HepG2 (cell line): Measurements from ENCODE around the gene FAM200B. TPM values are rescaled to one million over a fixed set of nuclear protein-coding genes. Genes with fewer than 3 reads are reported as not detected.

Experiments
- ATAC-seq: fragments of 200-7000 bp; cut with Tn5 transposase; 3 replicates; pipeline ENCODE4 v1.9.1; 2020; ENCODE audit warnings: mild to moderate bottlenecking, moderate library complexity
- BruUV-seq: library from RNA; stranded (reverse); fragments of 400-500 nt; replicated peaks from 2 replicates; lab custom pipeline; 2021; lab: Mats Ljungman, UMichigan
- CTCF ChIA-PET: fragments of 300-600 bp; formaldehyde crosslinking; extraction: SDS; loops from one replicate; lab custom pipeline; 2021; ENCODE audit warnings: low total read pairs, inconsistent platforms, low intra/inter-chr PET ratio; lab: Yijun Ruan, JAX
- POLR2A ChIA-PET: fragments of 350-600 bp; sonication (Branson Sonifier 250); formaldehyde crosslinking; loops from one replicate; lab custom pipeline; 2020; ENCODE audit warnings: antibody characterized with exemption, inconsistent platforms; lab: Yijun Ruan, JAX
- DNase-seq: peaks from one replicate; pipeline ENCODE4 v3.0.0-alpha.2; 2015; ENCODE audit warnings: low spot score
- FAIRE-seq: peaks from 3 replicates; lab custom pipeline; 2011; peaks lifted over from hg19 to GRCh38; lab: Jason Lieb, UNC
- H2AFZ ChIP-seq: one replicate; pipeline ENCODE4 v1.6.1; 2011; ENCODE audit warnings: low read length, inconsistent platforms
- H3K27ac ChIP-seq: fragments of 300-600 bp; 3 replicates; pipeline ENCODE4 v1.8.0; 2011; ENCODE audit warnings: mixed run types, mild to moderate bottlenecking, mixed read lengths, low read length, inconsistent platforms; ENCODE audit not compliant: insufficient read depth; ENCODE audit errors: extremely low read length
- H3K27me3 ChIP-seq, 2 experiments: fragments of 200-600 bp in 1 of 2; 2 replicates in 1 of 2; 3 replicates in 1 of 2; pipeline versions ENCODE4 v1.6.0 to v1.8.0; 2011; ENCODE audit warnings: low read length in 2 of 2, mild to moderate bottlenecking in 2 of 2, moderate library complexity in 2 of 2, inconsistent platforms in 1 of 2; ENCODE audit not compliant: insufficient read depth in 2 of 2, control insufficient read depth in 1 of 2
- H3K36me3 ChIP-seq, 2 experiments: fragments of 200-600 bp in 1 of 2; replicated peaks in 1 of 2; 2 replicates in 1 of 2; 3 replicates in 1 of 2; pipeline versions ENCODE4 v1.5.1 to v1.8.0; 2011; ENCODE audit warnings: low read length in 2 of 2, inconsistent platforms in 1 of 2; ENCODE audit not compliant: insufficient read depth in 2 of 2, control insufficient read depth in 1 of 2
- H3K4me1 ChIP-seq: 2 replicates; pipeline ENCODE4 v1.5.1; 2012; ENCODE audit warnings: low read length, inconsistent platforms; ENCODE audit not compliant: insufficient read depth
- H3K4me2 ChIP-seq: 2 replicates; pipeline ENCODE4 v1.6.0; 2011; ENCODE audit warnings: low read depth, low read length, inconsistent platforms
- H3K4me3 ChIP-seq, 3 experiments: fragments of 200-600 bp in 1 of 3; sonication (generic), shearing (Covaris generic) in 1 of 3; replicated peaks in 1 of 3; 2 replicates each; pipeline ENCODE4 v1.5.1; 2011 to 2016; ENCODE audit warnings: low read length in 3 of 3, inconsistent platforms in 2 of 3, low read depth in 2 of 3, mild to moderate bottlenecking in 2 of 3, control low read depth in 1 of 3, mixed read lengths in 1 of 3; ENCODE audit not compliant: insufficient read depth in 1 of 3
- H3K79me2 ChIP-seq: one replicate; pipeline ENCODE4 v1.6.1; 2011; ENCODE audit warnings: low read length, inconsistent platforms; ENCODE audit not compliant: insufficient read depth
- H3K9ac ChIP-seq: 2 replicates; pipeline ENCODE4 v1.6.0; 2011; ENCODE audit warnings: mild to moderate bottlenecking, low read depth, low read length, inconsistent platforms; ENCODE audit not compliant: insufficient read depth
- H3K9me3 ChIP-seq: 2 replicates; pipeline ENCODE4 v1.5.1; 2012; ENCODE audit warnings: mild to moderate bottlenecking, low read length
- H4K20me1 ChIP-seq: 2 replicates; pipeline ENCODE4 v1.6.0; 2011; ENCODE audit warnings: inconsistent platforms, mild to moderate bottlenecking, low read length, moderate library complexity; ENCODE audit not compliant: insufficient read depth
- AHR ChIP-seq: IDR thresholded peaks from 2 replicates; pipeline ENCODE4 v1.6.1; 2018; ENCODE audit warnings: missing genetic modification reagents, missing compliant biosample characterization
- CENPT ChIP-seq: sonication (generic); formaldehyde crosslinking; IDR thresholded peaks from 2 replicates; pipeline ENCODE4 v1.8.0; 2022; ENCODE audit warnings: low read depth, mild to moderate bottlenecking, moderate library complexity, missing genetic modification reagents
- ETV6 ChIP-seq: sonication (generic); formaldehyde crosslinking; conservative IDR thresholded peaks from 2 replicates; pipeline ENCODE4 v1.4.0; 2020; ENCODE audit warnings: missing genetic modification reagents
- GABPB1 ChIP-seq: IDR thresholded peaks from 2 replicates; pipeline ENCODE4 v1.6.1; 2016; ENCODE audit warnings: mild to moderate bottlenecking, missing genetic modification reagents, moderate library complexity, missing compliant biosample characterization
- HES4 ChIP-seq: sonication (generic); formaldehyde crosslinking; IDR thresholded peaks from 2 replicates; pipeline ENCODE4 v1.9.0; 2021; ENCODE audit warnings: mild to moderate bottlenecking, missing genetic modification reagents, borderline replicate concordance
- KLF16 ChIP-seq, 2 experiments: sonication (generic) in 1 of 2; formaldehyde crosslinking in 1 of 2; IDR thresholded peaks; 2 replicates each; pipeline versions ENCODE4 v1.6.1 to v1.8.0; 2016 to 2023; ENCODE audit warnings: missing genetic modification reagents in 2 of 2, missing compliant biosample characterization in 1 of 2
- KMT2A ChIP-seq: sonication (generic); formaldehyde crosslinking; IDR thresholded peaks from 2 replicates; pipeline ENCODE4 v1.4.0; 2020; ENCODE audit warnings: missing genetic modification reagents
- MAZ ChIP-seq, 2 experiments: sonication (generic) in 1 of 2; formaldehyde crosslinking in 1 of 2; IDR thresholded peaks; 2 replicates each; pipeline versions ENCODE4 v1.5.0 to v1.6.1; 2012 to 2020; ENCODE audit warnings: low read depth in 2 of 2, mild to moderate bottlenecking in 2 of 2, borderline replicate concordance in 1 of 2, improper control_type of control experiment in 1 of 2, low read length in 1 of 2, missing genetic modification reagents in 1 of 2, moderate library complexity in 1 of 2
- PAWR ChIP-seq: sonication (generic); formaldehyde crosslinking; IDR thresholded peaks from 2 replicates; pipeline ENCODE4 v1.4.0; 2020; ENCODE audit warnings: missing genetic modification reagents, mild to moderate bottlenecking, borderline replicate concordance
- PITX1 ChIP-seq: sonication (generic); formaldehyde crosslinking; IDR thresholded peaks from 2 replicates; pipeline ENCODE4 v1.5.1; 2020; ENCODE audit warnings: mild to moderate bottlenecking, missing genetic modification reagents
- SIX1 ChIP-seq: sonication (generic); formaldehyde crosslinking; IDR thresholded peaks from 2 replicates; pipeline ENCODE4 v1.4.0; 2020; ENCODE audit warnings: missing genetic modification reagents, borderline replicate concordance
- SMYD3 ChIP-seq: sonication (generic); formaldehyde crosslinking; IDR thresholded peaks from 2 replicates; pipeline ENCODE4 v1.8.1; 2023; ENCODE audit warnings: mild to moderate bottlenecking, missing genetic modification reagents
- YY1 ChIP-seq: IDR thresholded peaks from 2 replicates; pipeline ENCODE4 v1.6.1; 2011; ENCODE audit warnings: low read length, low read depth, moderate library complexity, mild to moderate bottlenecking; ENCODE audit not compliant: insufficient read depth, insufficient replicate concordance
- ZNF343 ChIP-seq: sonication (generic); formaldehyde crosslinking; IDR thresholded peaks from 2 replicates; pipeline ENCODE4 v1.4.0; 2020; ENCODE audit warnings: mild to moderate bottlenecking, missing genetic modification reagents
- ZNF761 ChIP-seq: sonication (generic); formaldehyde crosslinking; conservative IDR thresholded peaks from 2 replicates; pipeline ENCODE4 v1.4.0; 2020; ENCODE audit warnings: mild to moderate bottlenecking, missing genetic modification reagents
- ZSCAN25 ChIP-seq: sonication (generic); formaldehyde crosslinking; IDR thresholded peaks from 2 replicates; pipeline ENCODE4 v1.8.0; 2022; ENCODE audit warnings: mild to moderate bottlenecking, missing genetic modification reagents
- WGBS: methylation state at CpG from one replicate; pipeline ENCODE4 v1.1.6; 2017; ENCODE audit warnings: low lambda C conversion rate; 5-methylcytosine and 5-hydroxymethylcytosine counted together
- in situ Hi-C: cut with HindIII; loops from 2 replicates; pipeline ENCODE4 v1.10.0; 2017; ENCODE audit warnings: low pct_unique_long_range_greater_than_20kb; ENCODE audit not compliant: extremely low pct_ligation_motif_present
- intact Hi-C: fragments of 100-400 bp; cut with micrococcal nuclease; formaldehyde crosslinking; loops from one replicate; pipeline ENCODE4 v1.10.0; 2022; ENCODE audit not compliant: unreplicated experiment
- polyA plus RNA-seq, 8 experiments: library from polyadenylated mRNA; depleted of rRNA in 3 of 8; stranded (reverse) in 7 of 8; unstranded in 1 of 8; fragments of >200 nt; fragmentation: Illumina TruSeq in 4 of 8; extraction: Trizol in 4 of 8; gene quantifications; 2 replicates each; pipeline versions ENCODE4 v1.2.1 to v1.2.3, GENCODE V29; 2011 to 2016; ENCODE audit warnings: low read depth in 4 of 8, missing spikeins in 1 of 8, mixed read lengths in 1 of 8; ENCODE audit not compliant: insufficient read depth in 1 of 8
- total RNA-seq, 5 experiments: library from RNA; depleted of rRNA; stranded (reverse); fragments of >200 nt; fragmentation: Illumina TruSeq; extraction: Trizol; gene quantifications; 2 replicates each; pipeline ENCODE4 v1.2.3, GENCODE V29; 2016; ENCODE audit warnings: low read depth in 1 of 5
- TF ChIP-seq, protein P1 (sequence below): sonication (generic); formaldehyde crosslinking; IDR thresholded peaks from 2 replicates; pipeline ENCODE4 v1.4.0; 2020; ENCODE audit warnings: missing genetic modification reagents
- TF ChIP-seq, protein P2 (sequence below): IDR thresholded peaks from 2 replicates; pipeline ENCODE4 v1.4.0; 2020; ENCODE audit warnings: mild to moderate bottlenecking, missing genetic modification reagents
- TF ChIP-seq, protein P3 (sequence below): sonication (generic); formaldehyde crosslinking; IDR thresholded peaks from 2 replicates; pipeline ENCODE4 v1.5.1; 2020; ENCODE audit warnings: mild to moderate bottlenecking, missing genetic modification reagents, moderate library complexity

FAM200B gene
- total and polyA plus RNA-seq, 2 of the 13 experiments (the other 11 are each of a cell fraction or from before 2014, with no cell fraction given) = 25.6 to 41.8 TPM

DNA sequence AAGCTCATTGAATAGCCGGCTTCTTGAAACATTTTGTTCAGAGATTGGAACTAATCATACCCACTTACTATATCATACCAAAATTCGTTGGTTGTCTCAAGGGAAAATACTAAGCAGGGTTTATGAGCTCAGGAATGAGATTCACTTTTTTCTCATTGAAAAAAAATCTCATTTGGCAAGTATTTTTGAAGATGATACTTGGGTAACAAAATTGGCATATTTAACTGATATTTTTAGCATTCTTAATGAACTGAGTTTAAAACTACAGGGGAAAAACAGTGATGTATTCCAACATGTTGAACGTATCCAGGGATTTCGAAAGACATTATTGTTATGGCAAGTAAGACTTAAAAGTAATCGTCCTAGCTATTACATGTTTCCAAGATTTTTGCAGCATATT, 6.4 kb downstream of the FAM200B start:
- TF ChIP-seq GABPB1 = no peak
- TF ChIP-seq AHR (CRISPR knock-in tag) = no peak
- TF ChIP-seq SMYD3 (CRISPR knock-in tag) = no peak
- TF ChIP-seq, protein P1, sequence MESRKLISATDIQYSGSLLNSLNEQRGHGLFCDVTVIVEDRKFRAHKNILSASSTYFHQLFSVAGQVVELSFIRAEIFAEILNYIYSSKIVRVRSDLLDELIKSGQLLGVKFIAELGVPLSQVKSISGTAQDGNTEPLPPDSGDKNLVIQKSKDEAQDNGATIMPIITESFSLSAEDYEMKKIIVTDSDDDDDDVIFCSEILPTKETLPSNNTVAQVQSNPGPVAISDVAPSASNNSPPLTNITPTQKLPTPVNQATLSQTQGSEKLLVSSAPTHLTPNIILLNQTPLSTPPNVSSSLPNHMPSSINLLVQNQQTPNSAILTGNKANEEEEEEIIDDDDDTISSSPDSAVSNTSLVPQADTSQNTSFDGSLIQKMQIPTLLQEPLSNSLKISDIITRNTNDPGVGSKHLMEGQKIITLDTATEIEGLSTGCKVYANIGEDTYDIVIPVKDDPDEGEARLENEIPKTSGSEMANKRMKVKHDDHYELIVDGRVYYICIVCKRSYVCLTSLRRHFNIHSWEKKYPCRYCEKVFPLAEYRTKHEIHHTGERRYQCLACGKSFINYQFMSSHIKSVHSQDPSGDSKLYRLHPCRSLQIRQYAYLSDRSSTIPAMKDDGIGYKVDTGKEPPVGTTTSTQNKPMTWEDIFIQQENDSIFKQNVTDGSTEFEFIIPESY (CRISPR knock-in tag) = no peak
- TF ChIP-seq YY1 = no peak
- TF ChIP-seq, protein P2, sequence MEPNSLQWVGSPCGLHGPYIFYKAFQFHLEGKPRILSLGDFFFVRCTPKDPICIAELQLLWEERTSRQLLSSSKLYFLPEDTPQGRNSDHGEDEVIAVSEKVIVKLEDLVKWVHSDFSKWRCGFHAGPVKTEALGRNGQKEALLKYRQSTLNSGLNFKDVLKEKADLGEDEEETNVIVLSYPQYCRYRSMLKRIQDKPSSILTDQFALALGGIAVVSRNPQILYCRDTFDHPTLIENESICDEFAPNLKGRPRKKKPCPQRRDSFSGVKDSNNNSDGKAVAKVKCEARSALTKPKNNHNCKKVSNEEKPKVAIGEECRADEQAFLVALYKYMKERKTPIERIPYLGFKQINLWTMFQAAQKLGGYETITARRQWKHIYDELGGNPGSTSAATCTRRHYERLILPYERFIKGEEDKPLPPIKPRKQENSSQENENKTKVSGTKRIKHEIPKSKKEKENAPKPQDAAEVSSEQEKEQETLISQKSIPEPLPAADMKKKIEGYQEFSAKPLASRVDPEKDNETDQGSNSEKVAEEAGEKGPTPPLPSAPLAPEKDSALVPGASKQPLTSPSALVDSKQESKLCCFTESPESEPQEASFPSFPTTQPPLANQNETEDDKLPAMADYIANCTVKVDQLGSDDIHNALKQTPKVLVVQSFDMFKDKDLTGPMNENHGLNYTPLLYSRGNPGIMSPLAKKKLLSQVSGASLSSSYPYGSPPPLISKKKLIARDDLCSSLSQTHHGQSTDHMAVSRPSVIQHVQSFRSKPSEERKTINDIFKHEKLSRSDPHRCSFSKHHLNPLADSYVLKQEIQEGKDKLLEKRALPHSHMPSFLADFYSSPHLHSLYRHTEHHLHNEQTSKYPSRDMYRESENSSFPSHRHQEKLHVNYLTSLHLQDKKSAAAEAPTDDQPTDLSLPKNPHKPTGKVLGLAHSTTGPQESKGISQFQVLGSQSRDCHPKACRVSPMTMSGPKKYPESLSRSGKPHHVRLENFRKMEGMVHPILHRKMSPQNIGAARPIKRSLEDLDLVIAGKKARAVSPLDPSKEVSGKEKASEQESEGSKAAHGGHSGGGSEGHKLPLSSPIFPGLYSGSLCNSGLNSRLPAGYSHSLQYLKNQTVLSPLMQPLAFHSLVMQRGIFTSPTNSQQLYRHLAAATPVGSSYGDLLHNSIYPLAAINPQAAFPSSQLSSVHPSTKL (CRISPR knock-in tag) = no peak
- TF ChIP-seq SIX1 (CRISPR knock-in tag) = no peak
- TF ChIP-seq MAZ (IDR thresholded peaks at IDR 0.05; ENCODE audit: borderline replicate concordance, low read depth, low read length) = no peak
- no peak for TF ChIP-seq MAZ (CRISPR knock-in tag; IDR thresholded peaks at IDR 0.05; ENCODE audit: low read depth)
- no peak for TF ChIP-seq PAWR (CRISPR knock-in tag)
- TF ChIP-seq HES4 (CRISPR knock-in tag) = no peak
- no peak for TF ChIP-seq KMT2A (CRISPR knock-in tag)
- TF ChIP-seq CENPT = no peak
- TF ChIP-seq KLF16 (CRISPR knock-in tag; IDR thresholded peaks at IDR 0.05) = no peak
- TF ChIP-seq ZSCAN25 (CRISPR knock-in tag) = no peak
- TF ChIP-seq ETV6 (CRISPR knock-in tag) = no peak
- TF ChIP-seq, protein P3, sequence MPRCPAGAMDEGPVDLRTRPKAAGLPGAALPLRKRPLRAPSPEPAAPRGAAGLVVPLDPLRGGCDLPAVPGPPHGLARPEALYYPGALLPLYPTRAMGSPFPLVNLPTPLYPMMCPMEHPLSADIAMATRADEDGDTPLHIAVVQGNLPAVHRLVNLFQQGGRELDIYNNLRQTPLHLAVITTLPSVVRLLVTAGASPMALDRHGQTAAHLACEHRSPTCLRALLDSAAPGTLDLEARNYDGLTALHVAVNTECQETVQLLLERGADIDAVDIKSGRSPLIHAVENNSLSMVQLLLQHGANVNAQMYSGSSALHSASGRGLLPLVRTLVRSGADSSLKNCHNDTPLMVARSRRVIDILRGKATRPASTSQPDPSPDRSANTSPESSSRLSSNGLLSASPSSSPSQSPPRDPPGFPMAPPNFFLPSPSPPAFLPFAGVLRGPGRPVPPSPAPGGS = no peak
- no peak for TF ChIP-seq PITX1 (CRISPR knock-in tag)
- no peak for TF ChIP-seq ZNF761 (CRISPR knock-in tag)
- no peak for TF ChIP-seq ZNF343 (CRISPR knock-in tag)
- no peak overlapping the region for H3K27ac ChIP-seq
- BruUV-seq = no TSS peak
- intact Hi-C loops (loop anchor here (10.0 kb wide), 2 partner anchors 537 to 683 kb away; partner anchors contain the start of genes CPEB2 and TAPT1), in situ Hi-C loops (no loop called here)
- no peak for ATAC-seq
- FAIRE-seq = no peak
- peaks cover 2 to 18% of the 10 kb centered on the region in 2 experiments; a peak in 3 of 5 replicates for H3K36me3 ChIP-seq
- peaks cover 16% of the 10 kb centered on the region for H3K79me2 ChIP-seq
- no peak overlapping the region for H3K9ac ChIP-seq
- H3K9me3 ChIP-seq = no peaks in the 10 kb centered on the region
- WGBS = 96% methylated on average over 5 of the region's 5 CpGs
- H3K4me2 ChIP-seq = no peak overlapping the region
- H2AFZ ChIP-seq = no peak overlapping the region
- peaks cover 23% of the 10 kb centered on the region for H3K4me1 ChIP-seq
- no peak for DNase-seq
- CTCF ChIA-PET = no interaction called here
- no peak overlapping the region for H3K4me3 ChIP-seq
- H4K20me1 ChIP-seq = no peaks in the 10 kb centered on the region
- no peaks in the 10 kb centered on the region for H3K27me3 ChIP-seq
- POLR2A ChIA-PET = no interaction called here
